Cardiac septum (tissue), 1 donor: Measurements from ENCODE around the gene SPATC1L. TPM values are rescaled to one million over a fixed set of nuclear protein-coding genes. Genes with fewer than 3 reads are reported as not detected.
A peak's percentile ranks its signal among the peaks of the same experiment; 100 is the strongest.
"Not testable (repeated sequence)": the region's sequence is repeated elsewhere in the genome, so short reads cannot be mapped to it uniquely, and the experiment has no call there.

ENCODE experiments used
- DNase-seq: peaks from one replicate; pipeline ENCODE4 v3.0.0-alpha.2; 2020; ENCODE audit warnings: low spot score
- intact Hi-C: fragments of 100-400 bp; cut with DNase I; formaldehyde crosslinking; loops from one replicate; pipeline ENCODE4 v1.14.0; 2022
- total RNA-seq: library from RNA; stranded (reverse); fragmentation: NEBNext Ultra II Directional; extraction: Animal tissue kit (Norgen Biotek cat#: 25700); gene quantifications from one replicate; pipeline ENCODE4 v1.2.1, GENCODE V29; 2021
- donor health status: DM: no; HTN: no; CAD: no.

SPATC1L gene
- total RNA-seq, 1 donor from 2014 or later = 7.3 TPM

DNA sequence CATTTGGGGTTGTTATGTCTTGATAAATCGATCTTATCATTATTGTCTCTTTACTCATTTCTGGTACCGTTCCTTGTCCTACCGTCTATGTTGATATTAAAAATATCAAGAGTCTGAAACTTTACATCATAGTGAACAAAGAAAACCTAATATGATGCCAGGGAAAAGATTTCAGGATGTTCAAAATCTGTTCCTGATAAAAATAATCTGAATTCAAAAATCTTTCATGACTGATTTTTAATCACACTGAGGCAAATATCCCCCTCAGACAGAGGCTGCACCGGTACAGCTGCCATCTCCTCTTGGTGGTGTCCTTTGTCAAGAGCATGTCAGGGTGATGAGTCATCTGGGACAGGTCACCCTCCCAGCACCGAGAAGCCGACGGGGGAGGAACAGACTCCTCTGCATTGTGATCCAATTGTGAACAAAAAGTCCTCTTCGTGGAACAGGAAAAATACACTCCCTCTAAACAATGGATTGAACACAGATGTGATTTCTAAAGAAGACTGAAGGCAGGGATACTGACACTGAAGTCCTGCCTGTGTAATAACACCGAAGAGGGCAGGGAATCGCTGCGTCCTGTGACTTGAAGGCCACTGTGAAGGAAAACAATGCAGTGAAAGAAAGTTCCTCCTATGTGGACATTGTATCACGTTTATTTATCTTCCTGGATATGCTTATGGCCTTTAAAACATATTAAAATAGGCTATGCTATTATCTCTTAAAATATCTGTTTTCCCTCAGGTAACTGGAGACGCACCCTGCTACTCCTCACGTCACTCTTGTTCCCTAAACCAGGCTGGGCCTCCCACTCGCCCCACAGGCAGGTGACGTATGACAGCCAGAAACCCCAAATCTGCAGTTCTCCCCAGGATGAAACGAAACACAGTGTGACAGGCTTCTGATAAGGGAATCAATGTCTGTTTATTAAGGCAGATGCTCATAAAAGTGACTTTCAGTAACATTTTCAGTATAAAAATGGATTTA lies 4.3 kb upstream of the SPATC1L start:
- DNase-seq = peak; percentile 85
- intact Hi-C loops = loop anchor here (2.0 kb wide), 1 partner anchor 40 kb away; the partner anchor contains the start of gene LSS

GRCh38 chr21:46187814-46188213 lies 3.6 kb upstream of the SPATC1L start:
- DNase-seq = no peak
- intact Hi-C loops = loop anchor here (2.0 kb wide), 1 partner anchor 41 kb away; the partner anchor contains the start of gene LSS

- intact Hi-C loops = no loop called here
- peak; percentile 17 for DNase-seq
Observed at GRCh38 chr21:46187261-46187660, 3.0 kb upstream of the SPATC1L start.

GRCh38 chr21:46185716-46186115 lies 1.5 kb upstream of the SPATC1L start:
- intact Hi-C loops = no loop called here

DNA sequence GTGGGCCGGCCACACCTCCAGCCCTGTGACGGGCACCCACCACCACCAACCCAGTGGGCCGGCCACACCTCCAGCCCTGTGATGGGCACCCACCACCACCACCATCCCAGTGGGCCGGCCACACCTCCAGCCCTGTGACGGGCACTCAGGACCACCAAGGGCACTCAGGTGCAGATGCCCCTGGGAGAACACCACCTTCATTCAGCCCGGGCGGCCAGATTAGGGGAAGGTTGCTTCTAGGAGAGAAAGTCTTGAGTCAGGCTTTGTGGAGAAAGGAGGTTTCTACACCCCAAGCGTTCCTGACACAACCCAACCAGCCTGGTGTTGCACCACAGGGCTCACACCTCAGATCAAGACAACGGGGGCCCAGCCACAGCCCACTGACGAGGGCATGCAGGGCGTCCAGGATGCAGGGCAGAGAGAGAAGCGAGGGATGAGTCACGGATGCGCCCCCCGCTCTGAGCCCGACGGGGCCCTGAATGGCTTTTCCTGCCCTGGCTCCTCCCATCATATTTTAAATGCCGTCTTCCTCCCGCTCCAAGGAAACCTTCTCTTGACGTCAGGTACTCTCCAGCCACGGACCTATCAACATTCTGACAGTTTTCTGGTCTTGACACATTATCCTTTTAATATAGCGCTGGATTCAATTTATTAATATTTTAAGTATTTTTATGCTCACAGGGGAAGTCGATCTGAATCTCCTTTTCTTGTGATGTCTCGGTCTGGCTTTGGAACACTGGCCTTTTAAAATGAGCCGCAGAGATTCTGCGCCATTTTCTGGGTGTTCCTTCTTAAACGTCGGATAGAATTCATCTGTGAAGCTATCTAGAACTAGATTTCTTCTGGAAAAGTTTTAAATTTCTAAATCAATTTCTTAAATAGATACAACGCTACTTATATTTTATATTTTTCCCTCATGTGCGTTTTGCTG lies 631 bp upstream of the SPATC1L start:
- DNase-seq = peak; percentile 92
- intact Hi-C loops = no loop called here

More at GRCh38 chr21:46185716-46186115, 1.5 kb upstream of the SPATC1L start:
- DNase-seq = peak; percentile 61

- DNase-seq, intact Hi-C loops: not testable (repeated sequence)
Observed at GRCh38 chr21:46183337-46183909, 836 bp downstream of the SPATC1L start.

DNA sequence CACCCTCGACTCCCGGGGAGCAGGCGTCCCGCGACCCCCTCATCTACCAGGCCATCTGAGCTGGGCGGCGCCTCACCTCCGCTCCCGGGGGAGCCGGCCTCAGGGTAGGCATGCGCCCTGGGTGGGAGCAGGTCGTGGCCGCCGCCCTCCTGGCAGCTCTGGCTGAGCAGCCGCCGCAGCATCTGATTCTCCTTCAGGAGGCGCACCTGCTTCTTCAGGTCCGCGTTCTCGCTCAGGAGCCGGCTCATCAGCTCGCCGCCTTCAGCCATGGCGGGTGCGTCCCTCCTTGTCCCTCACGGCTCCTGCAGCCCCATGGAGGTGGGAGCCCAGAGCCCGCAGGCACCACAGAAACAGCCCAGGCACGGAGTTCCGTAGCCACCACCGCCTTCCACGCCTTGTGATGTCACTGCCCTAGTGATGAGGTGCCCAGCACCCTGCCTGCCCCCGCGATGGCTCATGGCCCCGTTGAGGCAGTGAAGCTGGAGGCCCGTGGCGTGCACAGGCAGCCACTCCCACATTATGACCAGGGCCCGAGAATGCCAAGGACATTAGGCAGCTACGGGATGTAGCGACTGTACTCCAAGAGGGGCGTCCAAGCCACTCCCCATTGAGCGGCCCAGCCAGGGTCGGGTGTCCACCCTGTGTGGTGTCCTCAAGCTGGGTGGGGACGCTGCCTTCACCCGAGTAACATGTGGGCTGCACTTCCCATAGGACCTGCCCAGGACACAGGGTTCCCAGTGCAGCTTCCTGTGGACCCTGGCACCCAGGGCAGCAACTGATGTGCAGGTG lies 1.5 kb downstream of the SPATC1L start:
- peak; percentile 76 for DNase-seq
- intact Hi-C loops = no loop called here

GRCh38 chr21:46181953-46182547 lies 2.2 kb downstream of the SPATC1L start:
- intact Hi-C loops = no loop called here
- DNase-seq = peak; percentile 53

DNA sequence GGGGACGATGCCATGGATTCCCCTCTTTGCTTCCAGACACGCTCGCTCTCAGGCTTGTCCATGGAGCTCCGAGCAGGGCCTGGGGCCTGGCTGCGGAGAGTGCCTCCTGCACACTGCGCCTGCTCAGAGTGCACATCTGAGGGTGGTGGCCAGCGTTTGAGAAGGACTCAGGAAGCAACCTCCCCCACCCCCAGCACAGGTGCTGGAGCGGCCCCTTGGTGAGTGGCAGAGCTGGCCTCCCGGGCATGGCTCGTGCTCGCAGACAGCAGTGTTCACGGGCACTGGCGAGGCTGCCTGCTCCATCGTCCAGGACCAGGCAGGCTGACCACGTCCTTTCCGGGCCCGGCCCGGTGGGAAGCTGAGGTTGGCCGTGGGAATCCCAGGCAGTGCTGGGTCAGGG lies 2.8 kb downstream of the SPATC1L start:
- DNase-seq = peak; percentile 73
- intact Hi-C loops = no loop called here

- intact Hi-C loops = no loop called here
- DNase-seq = peak; percentile 51
Observed at GRCh38 chr21:46180778-46181391, 3.4 kb downstream of the SPATC1L start.

DNA sequence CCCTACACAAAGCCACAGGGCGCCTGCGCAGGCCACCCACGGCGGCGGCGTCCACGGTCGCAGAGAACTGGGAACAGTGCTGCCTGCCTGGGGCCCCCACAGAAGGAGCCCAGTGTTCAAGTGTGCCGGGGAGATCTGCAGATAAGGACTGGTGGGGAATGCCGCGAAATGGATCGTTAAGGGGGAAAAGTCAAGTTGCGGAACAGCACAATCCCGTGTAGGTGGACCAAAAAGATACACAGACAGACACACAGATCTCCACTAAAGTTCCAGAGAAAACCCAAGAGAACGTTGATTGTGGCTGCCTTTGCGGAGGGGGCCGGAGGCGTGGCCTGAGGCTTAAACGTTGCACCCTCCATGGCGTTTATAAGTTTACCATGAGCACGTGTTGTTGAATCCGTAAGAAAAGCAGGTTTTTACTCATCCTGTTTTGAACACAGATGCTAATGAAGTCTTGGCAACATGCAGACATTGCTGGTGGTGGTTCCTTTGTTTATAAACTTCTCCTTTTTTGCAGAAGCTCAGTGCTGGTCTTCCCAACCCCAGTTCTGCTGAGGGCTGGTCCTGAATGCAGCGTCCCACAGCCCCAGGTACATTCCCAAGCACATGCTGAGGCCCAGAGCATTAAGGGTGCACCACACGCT lies 4.1 kb downstream of the SPATC1L start:
- intact Hi-C loops = no loop called here
- DNase-seq = peak; percentile 58

- intact Hi-C loops = no loop called here
- DNase-seq = peak; percentile 61
Observed at GRCh38 chr21:46179708-46180078, 4.6 kb downstream of the SPATC1L start.

GRCh38 chr21:46178961-46179360 lies 5.3 kb downstream of the SPATC1L start:
- intact Hi-C loops = no loop called here
- no peak for DNase-seq

- DNase-seq, intact Hi-C loops: not testable (repeated sequence)
Observed at GRCh38 chr21:46176443-46177129, 7.7 kb downstream of the SPATC1L start.

- peak; percentile 39 for DNase-seq
- intact Hi-C loops = no loop called here
Observed at GRCh38 chr21:46173573-46173972, 10.7 kb downstream of the SPATC1L start.

DNA sequence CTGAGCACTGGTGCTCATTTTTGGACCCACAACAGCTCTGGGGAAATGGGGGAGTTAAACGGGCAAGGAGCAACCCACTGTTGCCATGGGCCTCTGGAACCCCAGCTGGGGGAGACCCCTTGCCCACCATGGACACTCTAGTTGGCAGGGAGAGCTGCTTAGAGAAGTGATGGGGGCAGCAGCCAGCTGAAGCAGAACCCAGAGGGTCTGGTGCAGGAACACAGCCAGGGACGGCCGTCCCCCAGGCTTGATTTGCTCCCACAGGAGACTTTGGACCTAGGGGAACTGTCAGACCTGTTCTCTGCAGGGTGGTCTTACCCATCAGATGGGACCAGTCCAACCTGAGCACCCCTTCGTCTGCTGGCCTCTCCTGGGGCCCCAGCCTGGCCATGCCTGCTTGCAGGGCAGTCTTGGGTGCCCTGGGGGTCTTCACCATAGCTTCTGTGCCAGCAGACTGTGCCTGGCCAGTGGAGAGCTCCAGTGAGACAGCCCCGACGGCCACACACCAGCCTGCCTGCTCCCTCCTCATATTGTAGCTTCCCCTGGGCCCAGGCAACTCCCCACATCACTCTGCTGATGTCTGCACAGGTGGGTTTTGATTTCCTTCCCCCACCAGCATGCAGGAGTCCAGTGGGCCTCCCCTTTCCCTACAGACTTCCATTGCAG lies 11.3 kb downstream of the SPATC1L start:
- DNase-seq = peak; percentile 38
- intact Hi-C loops = no loop called here
